LNCAP (cell line): Measurements from ENCODE around the gene SLC35A1.

Source experiments
- CTCF ChIP-seq: fragments of 450-650 bp; IDR thresholded peaks from 2 replicates; pipeline ENCODE4 v1.5.1; 2017; ENCODE audit warnings: mild to moderate bottlenecking

The SLC35A1 gene

GRCh38 chr6:87544474-87544735, 71.6 kb downstream of the SLC35A1 start:
- TF ChIP-seq CTCF = no peak

- no peak for TF ChIP-seq CTCF
Observed at GRCh38 chr6:87551799-87552198, 79.0 kb downstream of the SLC35A1 start.

GRCh38 chr6:87553159-87553765, 80.5 kb downstream of the SLC35A1 start:
- no peak for TF ChIP-seq CTCF

GRCh38 chr6:87555506-87555905, 82.7 kb downstream of the SLC35A1 start:
- no peak for TF ChIP-seq CTCF

- TF ChIP-seq CTCF = no peak
Observed at GRCh38 chr6:87558446-87558845, 85.7 kb downstream of the SLC35A1 start.

GRCh38 chr6:87561017-87561416, 88.2 kb downstream of the SLC35A1 start:
- no peak for TF ChIP-seq CTCF
